Right lobe of liver (tissue), 4 donors: Measurements from ENCODE around the gene GALNS.

Experiments used
- CTCF ChIP-seq, 4 donors: fragments of 200-600 bp in 3 of 4; fragments of 450-650 bp in 1 of 4; IDR thresholded peaks; one replicate each; pipeline versions ENCODE4 v1.5.1 to v1.8.0; 2016 to 2022; ENCODE audit warnings: antibody characterized with exemption in 4 of 4, mild to moderate bottlenecking in 2 of 4
- POLR2A ChIP-seq: fragments of 450-650 bp; IDR thresholded peaks from one replicate; pipeline ENCODE4 v1.6.1; 2017; ENCODE audit warnings: antibody characterized with exemption, mild to moderate bottlenecking
- donor health status: DM: no; HTN: no; CAD: no.
- donor health status: DM: no; HTN: no; CAD: no.
- donor health status: DM: no; HTN: yes; CAD: no.

DNA sequence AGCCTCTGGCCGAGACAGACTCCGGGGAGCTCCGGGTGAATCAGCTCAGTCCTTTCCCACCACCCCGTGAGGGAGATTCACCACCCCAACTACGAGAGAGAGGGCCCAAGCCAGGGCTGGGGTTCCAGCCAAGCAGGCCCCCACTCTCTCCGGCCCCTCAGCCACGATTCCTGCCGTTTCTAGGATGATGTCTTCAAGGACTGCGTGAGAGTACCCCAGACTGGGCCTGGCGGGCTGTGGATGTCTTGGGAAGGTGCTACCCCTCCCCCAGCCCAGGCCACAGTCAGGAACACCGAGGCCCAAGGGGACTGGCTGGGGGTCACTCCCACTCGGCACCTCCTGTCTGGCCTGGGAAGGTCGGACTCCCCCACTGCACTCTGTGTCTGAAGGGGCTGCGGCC lies 31.3 kb upstream of the GALNS start:
- TF ChIP-seq POLR2A (no peak), CTCF (IDR thresholded peaks at IDR 0.05) (no peak)
